K562 (cell line): ENCODE measurements around the gene NCOA1. TPM values are rescaled to one million over a fixed set of nuclear protein-coding genes. Genes with fewer than 3 reads are reported as not detected.
A peak's percentile ranks its signal among the peaks of the same experiment; 100 is the strongest.

Experiments
- AFF4 ChIP-seq: sonication (generic); formaldehyde crosslinking; IDR thresholded peaks from 2 replicates; pipeline ENCODE4 v1.8.0; 2023; ENCODE audit warnings: mild to moderate bottlenecking, missing genetic modification reagents
- ARID1B ChIP-seq: fragments of 450-650 bp; IDR thresholded peaks from 2 replicates; pipeline ENCODE4 v1.6.1; 2016; ENCODE audit warnings: antibody characterized with exemption, mild to moderate bottlenecking, inconsistent platforms
- CBX5 ChIP-seq: IDR thresholded peaks from 2 replicates; pipeline ENCODE4 v1.6.1; 2014; ENCODE audit warnings: low read depth, borderline replicate concordance
- CLOCK ChIP-seq: fragments of 250-450 bp; sonication (Bioruptor Pico); IDR thresholded peaks from 2 replicates; pipeline ENCODE4 v1.4.0; 2020; ENCODE audit warnings: mild to moderate bottlenecking, moderate library complexity, borderline replicate concordance
- CXXC5 ChIP-seq: fragments of 250-450 bp; sonication (Bioruptor Pico); IDR thresholded peaks from 2 replicates; pipeline ENCODE4 v1.8.0; 2022; ENCODE audit warnings: inconsistent platforms, mild to moderate bottlenecking, moderate library complexity
- EP400 ChIP-seq: fragments of 450-650 bp; IDR thresholded peaks from 2 replicates; pipeline ENCODE4 v1.6.1; 2017; ENCODE audit warnings: antibody characterized with exemption, mild to moderate bottlenecking, moderate library complexity
- GATAD2A ChIP-seq: fragments of 450-650 bp; IDR thresholded peaks from 2 replicates; pipeline ENCODE4 v1.6.1; 2017
- MAZ ChIP-seq, 2 experiments: fragments of 450-650 bp in 1 of 2; sonication (generic) in 1 of 2; formaldehyde crosslinking; IDR thresholded peaks in 1 of 2; conservative IDR thresholded peaks in 1 of 2; 2 replicates each; pipeline versions ENCODE4 v1.4.0 to v1.5.0; 2020; ENCODE audit warnings: mild to moderate bottlenecking in 1 of 2, missing genetic modification reagents in 1 of 2
- MYBL2 ChIP-seq, 2 experiments: fragments of 450-650 bp in 1 of 2; sonication (generic) in 1 of 2; formaldehyde crosslinking in 1 of 2; IDR thresholded peaks; 2 replicates each; pipeline versions ENCODE4 v1.6.1 to v1.8.1; 2017 to 2022; ENCODE audit warnings: borderline replicate concordance in 1 of 2, inconsistent platforms in 1 of 2, low read depth in 1 of 2, mild to moderate bottlenecking in 1 of 2, missing genetic modification reagents in 1 of 2, moderate library complexity in 1 of 2
- POLR2B ChIP-seq: fragments of 450-650 bp; IDR thresholded peaks from 2 replicates; pipeline ENCODE4 v1.6.1; 2018; ENCODE audit warnings: low read depth; ENCODE audit not compliant: partially characterized antibody
- POLR3A ChIP-seq: IDR thresholded peaks from 2 replicates; pipeline ENCODE4 v1.6.1; 2011; ENCODE audit warnings: borderline replicate concordance, mild to moderate bottlenecking, moderate library complexity; ENCODE audit not compliant: insufficient read length, insufficient read depth; ENCODE audit errors: extremely low read depth
- RFX7 ChIP-seq: fragments of 250-450 bp; sonication (Bioruptor Pico); IDR thresholded peaks from 2 replicates; pipeline ENCODE4 v1.5.1; 2021; ENCODE audit warnings: mild to moderate bottlenecking
- SMARCA4 ChIP-seq: fragments of 450-650 bp; IDR thresholded peaks from 2 replicates; pipeline ENCODE4 v1.6.1; 2016
- YBX1 ChIP-seq: fragments of 450-650 bp; IDR thresholded peaks from 2 replicates; pipeline ENCODE4 v1.7.1; 2016; ENCODE audit warnings: mild to moderate bottlenecking
- ZNF24 ChIP-seq: fragments of 450-650 bp; IDR thresholded peaks from 2 replicates; pipeline ENCODE4 v1.6.1; 2016
- ZNF609 ChIP-seq: sonication (generic); formaldehyde crosslinking; IDR thresholded peaks from 2 replicates; pipeline ENCODE4 v1.8.1; 2023; ENCODE audit warnings: missing genetic modification reagents, mild to moderate bottlenecking, borderline replicate concordance
- ZNF764 ChIP-seq: fragments of 250-450 bp; sonication (Bioruptor Pico); IDR thresholded peaks from 2 replicates; pipeline ENCODE4 v1.4.0; 2020; ENCODE audit warnings: low read depth, mild to moderate bottlenecking, moderate library complexity
- polyA plus RNA-seq, 8 experiments: library from polyadenylated mRNA; depleted of rRNA in 4 of 8; stranded (reverse) in 5 of 8; unstranded in 3 of 8; fragments of >200 nt; fragmentation: Nextera tagmentation in 2 of 8; fragmentation: Illumina TruSeq in 1 of 8; extraction: Ambion mirVana in 2 of 8; extraction: Trizol in 1 of 8; gene quantifications; 2 replicates each; pipeline versions ENCODE4 v1.2.1 to v1.2.3, GENCODE V29; 2011 to 2014; ENCODE audit warnings: inconsistent platforms in 1 of 8, missing spikeins in 1 of 8
- total RNA-seq, 7 experiments: library from RNA; depleted of rRNA in 6 of 7; stranded (reverse); fragments of >200 nt in 6 of 7; fragmentation: Illumina TruSeq in 2 of 7; extraction: Trizol in 2 of 7; gene quantifications; 2 replicates each; pipeline versions ENCODE4 v1.2.1 to v1.2.3, GENCODE V29; 2011 to 2021; ENCODE audit warnings: low replicate concordance in 1 of 7

Gene NCOA1
- total and polyA plus RNA-seq, 9 of the 15 experiments (the other 6 are each of a cell fraction or from before 2014, with no cell fraction given) = 4.9 to 25.7 (median 17.0) TPM

GRCh38 chr2:24628746-24629145 lies 137.7 kb downstream of the NCOA1 start (continued):
- TF ChIP-seq MAZ (CRISPR knock-in tag; conservative IDR thresholded peaks at IDR 0.05 in 1 of 2, IDR thresholded peaks at IDR 0.05 in 1 of 2) = no peak
- no peak for TF ChIP-seq RFX7 (CRISPR knock-in tag)
- no peak for TF ChIP-seq MYBL2 (IDR thresholded peaks at IDR 0.05; ENCODE audit: low read depth)
- no peak for TF ChIP-seq MYBL2 (CRISPR knock-in tag; IDR thresholded peaks at IDR 0.05; ENCODE audit: borderline replicate concordance)
- peak; percentile 58 for TF ChIP-seq SMARCA4
- no peak for TF ChIP-seq GATAD2A
- TF ChIP-seq ARID1B = peak; percentile 80
- TF ChIP-seq CLOCK (CRISPR knock-in tag) = no peak
- no peak for TF ChIP-seq POLR2B
- no peak for TF ChIP-seq EP400
- TF ChIP-seq YBX1 = no peak
- no peak for TF ChIP-seq ZNF24
- TF ChIP-seq AFF4 (CRISPR knock-in tag) = no peak
- TF ChIP-seq CXXC5 (CRISPR knock-in tag) = no peak
- TF ChIP-seq ZNF764 = no peak
- no peak for TF ChIP-seq ZNF609
- no peak for TF ChIP-seq POLR3A
- no peak for TF ChIP-seq CBX5
